Neural cell (in vitro differentiated cells): ENCODE results near the gene BATF3. TPM values are rescaled to one million over a fixed set of nuclear protein-coding genes. Genes with fewer than 3 reads are reported as not detected.

ENCODE experiments used
- H2AFZ ChIP-seq: fragments of 200-600, 300-800 bp; sonication (generic), shearing (Covaris generic); 2 replicates; pipeline ENCODE4 v1.6.0; 2014; ENCODE audit warnings: low read depth, mild to moderate bottlenecking, antibody characterized with exemption, low read length, moderate library complexity
- H3F3A ChIP-seq: fragments of 200-600 bp; shearing (Covaris generic); 2 replicates; pipeline ENCODE4 v1.6.1; 2016; ENCODE audit warnings: mild to moderate bottlenecking, moderate library complexity, mixed read lengths, antibody characterized with exemption, low read length; ENCODE audit not compliant: insufficient read depth, poor library complexity, severe bottlenecking
- H3K27ac ChIP-seq: fragments of 200-600, 300-800 bp; sonication (generic), shearing (Covaris generic); 2 replicates; pipeline ENCODE4 v1.5.1; 2014; ENCODE audit warnings: mild to moderate bottlenecking, low read length, moderate library complexity
- H3K27me3 ChIP-seq: fragments of 300-800, 200-600 bp; sonication (generic), shearing (Covaris generic); 2 replicates; pipeline ENCODE4 v1.6.0; 2014; ENCODE audit warnings: mild to moderate bottlenecking, low read depth, low read length, moderate library complexity; ENCODE audit not compliant: insufficient read depth
- H3K36me3 ChIP-seq: fragments of 300-800, 200-600 bp; sonication (generic), shearing (Covaris generic); 2 replicates; pipeline ENCODE4 v1.5.1; 2014; ENCODE audit warnings: mild to moderate bottlenecking, antibody characterized with exemption, low read length, moderate library complexity; ENCODE audit not compliant: insufficient read depth
- H3K4me2 ChIP-seq: fragments of 300-800, 200-600 bp; sonication (generic), shearing (Covaris generic); 2 replicates; pipeline ENCODE4 v1.6.0; 2014; ENCODE audit warnings: mild to moderate bottlenecking, low read length
- H3K4me3 ChIP-seq: fragments of 300-800, 200-600 bp; sonication (generic), shearing (Covaris generic); 2 replicates; pipeline ENCODE4 v1.5.1; 2014; ENCODE audit warnings: mild to moderate bottlenecking, low read length, moderate library complexity
- H3K79me2 ChIP-seq: fragments of 200-600 bp; shearing (Covaris generic); replicated peaks from 2 replicates; pipeline ENCODE4 v1.6.0; 2014; ENCODE audit warnings: mild to moderate bottlenecking, low read length, moderate library complexity; ENCODE audit not compliant: insufficient read depth
- H3K9ac ChIP-seq: fragments of 300-800, 200-600 bp; sonication (generic), shearing (Covaris generic); 2 replicates; pipeline ENCODE4 v1.6.1; 2016; ENCODE audit warnings: mild to moderate bottlenecking, low read length, mixed read lengths
- H3K9me2 ChIP-seq: fragments of 200-600 bp; shearing (Covaris generic); 2 replicates; pipeline ENCODE4 v1.6.1; 2016; ENCODE audit warnings: mild to moderate bottlenecking, low read length, mixed read lengths; ENCODE audit not compliant: insufficient read depth
- H3K9me3 ChIP-seq: fragments of 200-600, 300-800 bp; sonication (generic), shearing (Covaris generic); 2 replicates; pipeline ENCODE4 v1.6.1; 2016; ENCODE audit warnings: mild to moderate bottlenecking, mixed run types, low read length, moderate library complexity, mixed read lengths
- H4K20me1 ChIP-seq: fragments of 200-600 bp; shearing (Covaris generic); 2 replicates; pipeline ENCODE4 v1.6.1; 2016; ENCODE audit warnings: mild to moderate bottlenecking, mixed run types; ENCODE audit not compliant: insufficient read depth
- EP300 ChIP-seq: fragments of 450-650 bp; conservative IDR thresholded peaks from 2 replicates; pipeline ENCODE4 v1.6.1; 2014; ENCODE audit warnings: antibody characterized with exemption, mild to moderate bottlenecking, moderate library complexity; ENCODE audit not compliant: poor library complexity, severe bottlenecking
- EZH2 ChIP-seq: fragments of 200-600, 300-800 bp; shearing (Covaris generic), sonication (generic); IDR thresholded peaks from 2 replicates; pipeline ENCODE4 v1.6.1; 2014; ENCODE audit warnings: antibody characterized with exemption, low read length, borderline replicate concordance, mild to moderate bottlenecking; ENCODE audit not compliant: insufficient read depth, poor library complexity, severe bottlenecking
- MXI1 ChIP-seq: fragments of 450-650 bp; conservative IDR thresholded peaks from 2 replicates; pipeline ENCODE4 v1.6.1; 2014; ENCODE audit warnings: antibody characterized with exemption, mild to moderate bottlenecking; ENCODE audit not compliant: poor library complexity, severe bottlenecking
- POLR2AphosphoS5 ChIP-seq: IDR thresholded peaks from 2 replicates; pipeline ENCODE4 v1.6.1; 2012
- RAD21 ChIP-seq: fragments of 450-650 bp; conservative IDR thresholded peaks from 2 replicates; pipeline ENCODE4 v1.6.1; 2014; ENCODE audit warnings: antibody characterized with exemption, mild to moderate bottlenecking, moderate library complexity
- SMC3 ChIP-seq: fragments of 450-650 bp; conservative IDR thresholded peaks from 2 replicates; pipeline ENCODE4 v1.6.1; 2014; ENCODE audit warnings: antibody characterized with exemption, mild to moderate bottlenecking, moderate library complexity; ENCODE audit not compliant: poor library complexity
- TAF1 ChIP-seq: IDR thresholded peaks from 2 replicates; pipeline ENCODE4 v1.6.1; 2012; ENCODE audit warnings: low read depth
- polyA plus RNA-seq: library from polyadenylated mRNA; depleted of rRNA; stranded (reverse); fragments of >200 nt; gene quantifications from 2 replicates; pipeline ENCODE4 v1.2.3, GENCODE V29; 2014
- TF ChIP-seq, protein P1 (sequence below): fragments of 450-650 bp; IDR thresholded peaks from 2 replicates; pipeline ENCODE4 v1.5.1; 2014; ENCODE audit warnings: antibody characterized with exemption, mild to moderate bottlenecking, moderate library complexity; ENCODE audit not compliant: poor library complexity, severe bottlenecking
- TF ChIP-seq, protein P2 (sequence below): IDR thresholded peaks from 2 replicates; pipeline ENCODE4 v1.6.1; 2012; ENCODE audit warnings: borderline replicate concordance

BATF3 gene
- polyA plus RNA-seq, 1 donor from 2014 or later = 0.82 TPM

DNA sequence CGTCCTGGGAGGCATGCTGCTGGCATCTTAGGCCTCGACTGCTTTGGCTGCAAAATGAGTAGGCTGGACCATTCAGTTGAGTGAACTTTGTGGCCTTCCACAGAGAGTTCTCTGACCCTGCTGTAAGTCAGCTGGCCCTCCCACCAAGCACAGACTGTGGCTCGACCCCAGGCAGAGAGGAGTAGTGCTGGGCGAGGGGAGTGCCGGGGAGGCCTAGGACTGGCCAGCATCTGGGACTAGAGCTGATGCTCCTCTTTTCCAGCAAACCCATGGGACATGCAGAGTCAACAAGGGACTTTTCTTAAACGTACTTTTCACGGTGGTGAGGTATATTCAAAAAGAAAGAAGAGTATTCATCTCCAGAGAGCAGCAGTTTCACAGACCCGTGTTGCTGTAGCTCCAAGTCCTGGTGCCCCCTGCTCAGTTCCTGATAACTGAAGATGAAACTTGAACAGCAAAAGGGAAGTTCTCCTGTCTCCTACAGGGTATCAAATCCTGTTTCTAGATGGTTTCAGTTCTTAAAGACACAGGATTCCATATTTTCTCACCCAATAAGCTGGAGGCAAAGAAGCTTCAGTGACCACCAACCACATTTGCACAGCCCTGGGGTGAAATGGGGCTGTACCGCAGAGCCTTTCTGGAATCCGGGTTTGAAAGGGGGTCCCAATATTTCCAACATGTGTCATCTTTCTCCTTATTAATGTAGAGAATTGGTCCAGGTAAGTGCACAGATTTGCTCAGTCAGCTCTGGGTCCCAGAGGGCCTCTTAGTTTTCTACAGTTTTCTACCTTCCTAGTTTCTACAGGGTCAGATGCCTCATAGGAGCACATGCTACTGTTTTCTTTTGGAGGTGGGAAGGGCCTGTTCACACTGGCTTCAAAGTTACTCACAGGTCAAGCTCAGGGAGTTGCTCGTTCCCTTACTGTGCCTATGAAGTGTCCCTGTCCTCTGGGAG lies 20.9 kb downstream of the BATF3 start:
- Histone ChIP-seq H3F3A (no peaks in the 10 kb centered on the region), H3K4me2 (no peak overlapping the region), H3K4me3 (no peak overlapping the region), H3K9me3 (no peaks in the 10 kb centered on the region), H3K9ac (no peak overlapping the region), H2AFZ (no peak overlapping the region), H3K9me2 (no peaks in the 10 kb centered on the region), H3K27me3 (no peaks in the 10 kb centered on the region), H3K79me2 (no peaks in the 10 kb centered on the region), H3K27ac (no peak overlapping the region), H3K36me3 (no peaks in the 10 kb centered on the region), H4K20me1 (no peaks in the 10 kb centered on the region)
- no peak for TF ChIP-seq EP300
- TF ChIP-seq, protein P1, sequence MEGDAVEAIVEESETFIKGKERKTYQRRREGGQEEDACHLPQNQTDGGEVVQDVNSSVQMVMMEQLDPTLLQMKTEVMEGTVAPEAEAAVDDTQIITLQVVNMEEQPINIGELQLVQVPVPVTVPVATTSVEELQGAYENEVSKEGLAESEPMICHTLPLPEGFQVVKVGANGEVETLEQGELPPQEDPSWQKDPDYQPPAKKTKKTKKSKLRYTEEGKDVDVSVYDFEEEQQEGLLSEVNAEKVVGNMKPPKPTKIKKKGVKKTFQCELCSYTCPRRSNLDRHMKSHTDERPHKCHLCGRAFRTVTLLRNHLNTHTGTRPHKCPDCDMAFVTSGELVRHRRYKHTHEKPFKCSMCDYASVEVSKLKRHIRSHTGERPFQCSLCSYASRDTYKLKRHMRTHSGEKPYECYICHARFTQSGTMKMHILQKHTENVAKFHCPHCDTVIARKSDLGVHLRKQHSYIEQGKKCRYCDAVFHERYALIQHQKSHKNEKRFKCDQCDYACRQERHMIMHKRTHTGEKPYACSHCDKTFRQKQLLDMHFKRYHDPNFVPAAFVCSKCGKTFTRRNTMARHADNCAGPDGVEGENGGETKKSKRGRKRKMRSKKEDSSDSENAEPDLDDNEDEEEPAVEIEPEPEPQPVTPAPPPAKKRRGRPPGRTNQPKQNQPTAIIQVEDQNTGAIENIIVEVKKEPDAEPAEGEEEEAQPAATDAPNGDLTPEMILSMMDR = no peak
- no peak for TF ChIP-seq RAD21
- TF ChIP-seq POLR2AphosphoS5 = no peak
- no peak for TF ChIP-seq MXI1

DNA sequence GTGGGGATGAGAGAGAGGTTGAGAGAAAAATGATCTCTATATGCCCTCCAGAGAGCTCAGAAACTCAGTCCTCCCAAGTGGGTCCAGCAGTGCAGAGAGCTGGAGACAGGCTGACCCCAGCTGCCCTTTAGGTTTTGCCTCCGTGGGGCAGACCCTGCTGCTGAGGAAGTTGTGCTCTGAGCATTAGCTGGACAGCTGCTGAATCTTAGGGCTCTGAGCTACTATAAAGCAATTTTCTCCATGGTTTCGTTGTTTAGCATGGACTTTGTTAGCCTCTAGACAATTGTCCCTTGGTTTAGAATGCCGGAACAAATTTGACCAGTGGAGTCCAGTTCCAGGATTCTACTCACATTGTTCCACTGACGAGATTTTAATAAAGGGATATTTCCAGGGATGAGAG lies 22.1 kb downstream of the BATF3 start:
- Histone ChIP-seq H4K20me1 (no peaks in the 10 kb centered on the region), H3K79me2 (no peaks in the 10 kb centered on the region), H3K27me3 (no peaks in the 10 kb centered on the region), H3F3A (no peaks in the 10 kb centered on the region), H3K9ac (no peak overlapping the region), H3K9me3 (no peaks in the 10 kb centered on the region), H3K9me2 (no peaks in the 10 kb centered on the region), H3K36me3 (no peaks in the 10 kb centered on the region), H2AFZ (no peak overlapping the region), H3K4me3 (no peak overlapping the region), H3K27ac (no peak overlapping the region), H3K4me2 (no peak overlapping the region)
- TF ChIP-seq, protein P2, sequence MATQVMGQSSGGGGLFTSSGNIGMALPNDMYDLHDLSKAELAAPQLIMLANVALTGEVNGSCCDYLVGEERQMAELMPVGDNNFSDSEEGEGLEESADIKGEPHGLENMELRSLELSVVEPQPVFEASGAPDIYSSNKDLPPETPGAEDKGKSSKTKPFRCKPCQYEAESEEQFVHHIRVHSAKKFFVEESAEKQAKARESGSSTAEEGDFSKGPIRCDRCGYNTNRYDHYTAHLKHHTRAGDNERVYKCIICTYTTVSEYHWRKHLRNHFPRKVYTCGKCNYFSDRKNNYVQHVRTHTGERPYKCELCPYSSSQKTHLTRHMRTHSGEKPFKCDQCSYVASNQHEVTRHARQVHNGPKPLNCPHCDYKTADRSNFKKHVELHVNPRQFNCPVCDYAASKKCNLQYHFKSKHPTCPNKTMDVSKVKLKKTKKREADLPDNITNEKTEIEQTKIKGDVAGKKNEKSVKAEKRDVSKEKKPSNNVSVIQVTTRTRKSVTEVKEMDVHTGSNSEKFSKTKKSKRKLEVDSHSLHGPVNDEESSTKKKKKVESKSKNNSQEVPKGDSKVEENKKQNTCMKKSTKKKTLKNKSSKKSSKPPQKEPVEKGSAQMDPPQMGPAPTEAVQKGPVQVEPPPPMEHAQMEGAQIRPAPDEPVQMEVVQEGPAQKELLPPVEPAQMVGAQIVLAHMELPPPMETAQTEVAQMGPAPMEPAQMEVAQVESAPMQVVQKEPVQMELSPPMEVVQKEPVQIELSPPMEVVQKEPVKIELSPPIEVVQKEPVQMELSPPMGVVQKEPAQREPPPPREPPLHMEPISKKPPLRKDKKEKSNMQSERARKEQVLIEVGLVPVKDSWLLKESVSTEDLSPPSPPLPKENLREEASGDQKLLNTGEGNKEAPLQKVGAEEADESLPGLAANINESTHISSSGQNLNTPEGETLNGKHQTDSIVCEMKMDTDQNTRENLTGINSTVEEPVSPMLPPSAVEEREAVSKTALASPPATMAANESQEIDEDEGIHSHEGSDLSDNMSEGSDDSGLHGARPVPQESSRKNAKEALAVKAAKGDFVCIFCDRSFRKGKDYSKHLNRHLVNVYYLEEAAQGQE = no peak
- TF ChIP-seq EZH2 (no peak), TAF1 (no peak)

DNA sequence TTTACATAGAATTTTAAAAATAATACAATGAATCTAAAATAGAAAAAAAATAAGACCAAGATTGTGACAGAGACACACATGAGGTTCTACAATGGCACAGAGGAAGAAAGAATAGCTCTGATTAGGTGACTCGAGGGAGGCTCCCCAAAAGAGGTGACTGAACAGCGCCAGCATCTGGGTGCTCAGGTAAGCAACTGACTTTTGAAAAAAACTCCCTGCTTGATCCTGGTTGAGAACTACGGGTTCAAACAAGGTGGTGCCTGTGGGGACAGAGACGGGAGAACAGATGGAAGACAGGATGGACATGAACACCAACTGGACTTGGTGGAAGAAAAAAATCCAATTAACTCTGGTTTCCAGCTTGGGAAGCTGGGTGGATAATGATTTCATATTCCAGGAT lies 22.5 kb downstream of the BATF3 start:
- no peak overlapping the region for H3K4me3 ChIP-seq
- no peaks in the 10 kb centered on the region for H3K9me3 ChIP-seq
- no peak overlapping the region for H3K4me2 ChIP-seq
- TF ChIP-seq, protein P2 = no peak
- TF ChIP-seq MXI1 (no peak), SMC3 (no peak), RAD21 (no peak), EZH2 (no peak), EP300 (no peak), POLR2AphosphoS5 (no peak), TAF1 (no peak)
- TF ChIP-seq, protein P1 = no peak
- no peaks in the 10 kb centered on the region for H3F3A ChIP-seq
- no peaks in the 10 kb centered on the region for H3K36me3 ChIP-seq
- H3K9ac ChIP-seq = no peak overlapping the region
- no peak overlapping the region for H2AFZ ChIP-seq
- H4K20me1 ChIP-seq = no peaks in the 10 kb centered on the region
- H3K27ac ChIP-seq = no peak overlapping the region
- no peaks in the 10 kb centered on the region for H3K79me2 ChIP-seq
- H3K27me3 ChIP-seq = no peaks in the 10 kb centered on the region
- no peaks in the 10 kb centered on the region for H3K9me2 ChIP-seq
